ENCODE measurements around the gene CSAG1.
"Not testable (repeated sequence)": the region's sequence is repeated elsewhere in the genome, so short reads cannot be mapped to it uniquely, and the experiment has no call there.

Gene CSAG1

DNA sequence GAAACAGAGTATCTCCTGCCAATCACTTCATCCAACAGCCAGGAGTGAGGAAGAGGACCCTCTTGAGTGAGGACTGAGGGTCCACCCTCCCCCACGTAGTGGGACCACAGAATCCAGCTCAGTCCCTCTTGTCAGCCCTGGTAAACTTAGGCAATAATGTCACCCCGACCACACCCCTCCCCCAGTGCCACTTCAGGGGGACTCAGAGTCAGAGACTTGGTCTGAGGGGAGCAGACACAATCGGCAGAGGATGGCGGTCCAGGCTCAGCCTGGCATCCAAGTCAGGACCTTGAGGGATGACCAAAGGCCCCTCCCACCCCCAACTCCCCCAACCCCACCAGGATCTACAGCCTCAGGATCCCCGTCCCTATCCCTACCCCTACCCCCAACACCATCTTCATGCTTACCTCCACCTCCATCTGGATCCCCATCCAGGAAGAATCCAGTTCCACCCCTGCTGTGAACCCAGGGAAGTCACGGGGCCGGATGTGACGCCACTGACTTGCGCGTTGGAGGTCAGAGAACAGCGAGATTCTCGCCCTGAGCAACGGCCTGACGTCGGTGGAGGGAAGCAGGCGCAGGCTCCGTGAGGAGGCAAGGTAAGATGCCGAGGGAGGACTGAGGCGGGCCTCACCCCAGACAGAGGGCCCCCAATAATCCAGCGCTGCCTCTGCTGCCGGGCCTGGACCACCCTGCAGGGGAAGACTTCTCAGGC is at the start of gene CSAG1, which contains the start of gene MAGEA12:
CSAG1 (minus strand) TSS at position 461 of the 715 bp plus-strand sequence. CDS start 1,261 bp downstream, outside the sequence.
MAGEA12 (plus strand) TSS at position 497 of the 715 bp plus-strand sequence. CDS start 2,405 bp downstream, outside the sequence.
- no peak for DNase-seq

DNA sequence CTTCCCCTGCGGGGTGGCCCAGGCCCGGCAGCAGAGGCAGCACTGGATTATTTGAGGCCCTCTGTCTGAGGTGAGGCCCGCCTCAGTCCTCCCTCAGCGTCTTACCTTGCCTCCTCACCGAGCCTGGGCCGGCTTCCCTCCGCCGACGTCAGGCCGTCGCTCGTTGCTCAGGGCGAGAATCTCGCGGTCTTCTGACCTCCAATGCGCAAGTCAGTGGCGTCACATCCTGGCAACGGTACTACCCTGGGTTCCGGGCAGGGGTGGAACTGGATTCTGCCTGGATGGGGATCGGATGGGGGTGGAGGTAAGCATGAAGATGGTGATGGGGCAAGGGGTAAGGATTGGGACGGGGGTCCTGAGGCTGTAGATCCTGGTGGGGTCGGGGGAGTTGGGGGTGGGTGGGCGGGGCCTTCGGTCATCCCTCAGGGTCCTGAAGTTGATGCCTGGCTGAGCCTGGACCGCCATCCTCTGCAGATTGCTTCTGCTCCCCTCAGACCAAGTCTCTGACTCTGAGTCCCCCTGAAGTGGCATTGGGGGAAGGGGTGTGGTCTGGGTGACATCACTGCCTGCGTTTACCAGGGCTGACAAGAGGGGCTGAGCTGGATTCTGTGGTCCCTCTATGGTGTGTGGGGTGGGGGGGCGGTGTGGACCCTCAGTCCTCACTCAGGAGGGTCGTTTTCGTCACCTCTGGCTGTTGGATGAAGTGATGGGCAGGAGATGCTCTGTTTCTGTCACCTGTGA is 36.2 kb upstream of the CSAG1 start, which contains the start of gene MAGEA6:
MAGEA6 (minus strand) TSS at position 141 of the 741 bp plus-strand sequence. CDS start 2,039 bp downstream, outside the sequence.
- DNase-seq: not testable (repeated sequence)

DNA sequence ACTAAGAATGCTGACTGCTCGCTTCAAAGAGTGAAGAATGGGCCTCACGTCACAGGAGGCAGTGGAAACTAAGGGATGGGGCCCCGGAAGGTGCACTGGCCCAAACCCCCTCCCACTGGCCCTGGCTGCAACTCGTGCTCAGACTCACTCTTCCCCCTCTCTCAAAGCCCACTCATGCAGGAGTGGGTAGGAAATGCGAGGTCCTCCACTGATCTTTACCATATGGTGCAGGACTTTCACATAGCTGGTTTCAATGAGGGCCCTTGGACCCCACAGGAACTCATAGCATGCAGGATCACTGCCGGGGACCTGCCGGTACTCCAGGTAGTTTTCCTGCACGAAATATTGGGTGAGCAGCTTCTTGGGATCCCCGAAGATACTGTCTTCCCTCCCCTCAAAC is 33.0 kb upstream of the CSAG1 start:
- not testable (repeated sequence) for DNase-seq

DNA sequence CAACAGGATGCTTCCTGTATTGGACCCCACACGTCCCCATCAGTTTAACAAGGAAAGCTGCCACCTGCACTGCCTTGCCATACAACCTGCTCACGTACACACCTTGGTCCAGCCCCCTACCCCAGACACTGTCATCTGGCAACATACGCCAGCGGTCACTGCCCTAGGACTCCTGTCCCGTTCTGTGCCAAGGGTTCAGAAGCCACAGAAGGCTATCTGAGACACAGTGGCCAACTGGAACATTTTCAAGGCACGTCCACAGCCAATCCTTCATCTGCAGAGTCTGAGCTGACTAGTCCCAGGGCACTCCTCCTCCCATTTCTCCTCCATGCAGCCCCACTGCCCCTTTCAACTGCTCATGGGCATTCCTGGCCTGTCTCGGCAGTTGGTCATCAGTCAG is 28.1 kb upstream of the CSAG1 start:
- not testable (repeated sequence) for DNase-seq

DNA sequence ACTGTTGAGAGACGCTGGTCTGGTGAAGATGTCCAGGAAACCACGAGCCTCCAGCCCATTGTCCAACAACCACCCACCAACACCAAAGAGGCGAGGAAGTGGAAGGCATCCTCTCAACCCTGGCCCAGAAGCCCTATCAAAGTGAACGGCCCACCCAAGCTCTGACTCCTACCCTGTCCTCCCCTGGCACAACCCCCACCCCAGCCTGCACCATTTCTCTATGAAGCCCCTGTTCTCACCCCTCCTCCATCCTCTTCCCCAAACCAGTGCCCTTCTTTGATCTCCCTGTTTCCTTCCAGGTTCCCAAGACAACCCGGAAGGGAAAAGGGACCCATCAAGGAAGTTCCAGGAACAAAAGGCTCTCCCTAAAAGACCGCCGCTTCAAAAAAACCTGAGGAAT is 26.0 kb upstream of the CSAG1 start:
- DNase-seq: not testable (repeated sequence)

GRCh38 chrX:152758918-152759317 is 25.4 kb upstream of the CSAG1 start, which contains the start of gene CSAG3:
CSAG3 (plus strand) TSS chrX:152759218.
- DNase-seq: not testable (repeated sequence)

- DNase-seq: not testable (repeated sequence)
These were observed 21.4 kb upstream of the CSAG1 start for GRCh38 chrX:152754871-152755270.

DNA sequence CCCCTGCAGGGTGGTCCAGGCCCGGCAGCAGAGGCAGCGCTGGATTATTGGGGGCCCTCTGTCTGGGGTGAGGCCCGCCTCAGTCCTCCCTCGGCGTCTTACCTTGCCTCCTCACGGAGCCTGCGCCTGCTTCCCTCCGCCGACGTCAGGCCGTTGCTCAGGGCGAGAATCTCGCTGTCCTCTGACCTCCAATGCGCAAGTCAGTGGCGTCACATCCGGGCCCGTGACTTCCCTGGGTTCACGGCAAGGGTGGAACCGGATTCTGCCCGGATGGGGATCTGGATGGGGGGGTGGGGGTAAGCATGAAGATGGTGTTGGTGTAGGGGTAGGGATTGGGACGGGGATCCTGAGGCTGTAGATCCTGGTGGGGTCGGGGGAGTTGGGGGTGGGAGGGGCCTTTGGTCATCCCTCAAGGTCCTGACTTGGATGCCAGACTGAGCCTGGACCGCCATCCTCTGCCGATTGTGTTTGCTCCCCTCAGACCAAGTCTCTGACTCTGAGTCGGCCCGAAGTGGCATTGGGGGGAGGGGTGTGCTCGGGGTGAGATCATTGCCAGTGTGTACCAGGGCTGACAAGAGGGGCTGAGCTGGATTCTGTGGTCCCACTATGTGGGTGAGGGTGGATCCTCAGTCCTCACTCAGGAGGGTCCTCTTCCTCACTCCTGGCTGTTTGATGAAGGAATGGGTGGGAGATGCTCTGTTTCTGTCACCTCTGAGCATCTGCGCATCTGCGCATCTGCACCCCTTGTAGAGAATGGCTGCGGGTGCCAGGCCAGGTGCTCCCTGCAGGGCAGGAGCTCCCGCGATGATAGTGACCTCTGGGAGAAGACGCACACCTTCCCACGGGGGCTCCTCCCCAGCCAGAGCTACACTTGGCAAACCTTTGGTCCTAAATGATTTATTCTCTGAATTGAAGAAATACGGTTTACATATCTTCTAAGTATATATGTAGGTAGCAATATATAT is 20.4 kb upstream of the CSAG1 start, which contains the start of gene MAGEA2:
MAGEA2 (minus strand) TSS at position 157 of the 965 bp plus-strand sequence. CDS start 2,479 bp downstream, outside the sequence.
- DNase-seq: not testable (repeated sequence)

DNA sequence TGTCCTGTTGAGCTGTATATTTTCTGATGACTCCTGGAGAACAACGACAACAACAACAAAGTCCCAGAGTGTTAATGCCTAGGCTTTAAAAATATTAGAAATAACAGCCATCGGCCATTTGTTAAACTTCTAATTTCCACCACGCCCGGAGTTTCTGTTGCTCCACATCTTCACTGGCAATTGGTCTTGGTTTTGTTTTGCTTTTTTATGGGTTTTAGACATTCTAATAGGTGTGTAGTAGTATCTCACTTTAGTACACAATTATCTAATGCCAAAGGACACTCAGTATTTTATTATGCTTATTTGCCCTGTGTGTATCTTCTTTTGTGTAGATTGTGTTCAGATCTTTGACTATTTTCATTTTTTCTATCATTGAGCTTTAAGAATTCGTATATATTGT is 5.0 kb upstream of the CSAG1 start:
- no peak for DNase-seq

DNA sequence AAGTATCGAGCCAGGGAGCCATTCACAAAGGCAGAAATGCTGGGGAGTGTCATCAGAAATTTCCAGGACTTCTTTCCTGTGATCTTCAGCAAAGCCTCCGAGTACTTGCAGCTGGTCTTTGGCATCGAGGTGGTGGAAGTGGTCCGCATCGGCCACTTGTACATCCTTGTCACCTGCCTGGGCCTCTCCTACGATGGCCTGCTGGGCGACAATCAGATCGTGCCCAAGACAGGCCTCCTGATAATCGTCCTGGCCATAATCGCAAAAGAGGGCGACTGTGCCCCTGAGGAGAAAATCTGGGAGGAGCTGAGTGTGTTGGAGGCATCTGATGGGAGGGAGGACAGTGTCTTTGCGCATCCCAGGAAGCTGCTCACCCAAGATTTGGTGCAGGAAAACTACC is 3.0 kb upstream of the CSAG1 start:
- not testable (repeated sequence) for DNase-seq

DNA sequence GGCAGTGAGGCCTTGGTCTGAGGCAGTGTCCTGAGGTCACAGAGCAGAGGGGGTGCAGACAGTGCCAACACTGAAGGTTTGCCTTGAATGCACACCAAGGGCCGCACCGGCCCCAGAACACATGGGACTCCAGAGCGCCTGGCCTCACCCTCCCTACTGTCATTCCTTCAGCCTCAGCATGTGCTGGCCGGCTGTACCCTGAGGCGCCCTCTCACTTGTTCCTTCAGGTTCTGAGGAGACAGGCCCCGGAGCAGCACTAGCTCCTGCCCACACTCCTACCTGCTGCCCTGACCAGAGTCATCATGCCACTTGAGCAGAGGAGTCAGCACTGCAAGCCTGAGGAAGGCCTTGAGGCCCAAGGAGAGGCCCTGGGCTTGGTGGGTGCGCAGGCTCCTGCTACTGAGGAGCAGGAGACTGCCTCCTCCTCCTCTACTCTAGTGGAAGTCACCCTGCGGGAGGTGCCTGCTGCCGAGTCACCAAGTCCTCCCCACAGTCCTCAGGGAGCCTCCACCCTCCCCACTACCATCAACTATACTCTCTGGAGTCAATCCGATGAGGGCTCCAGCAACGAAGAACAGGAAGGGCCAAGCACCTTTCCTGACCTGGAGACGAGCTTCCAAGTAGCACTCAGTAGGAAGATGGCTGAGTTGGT is 2.5 kb upstream of the CSAG1 start:
- DNase-seq: no peak

- no peak for DNase-seq
These were observed 1.6 kb upstream of the CSAG1 start for GRCh38 chrX:152735101-152735500.

GRCh38 chrX:152734143-152734858 is 780 bp upstream of the CSAG1 start:
- DNase-seq: not testable (repeated sequence)

DNA sequence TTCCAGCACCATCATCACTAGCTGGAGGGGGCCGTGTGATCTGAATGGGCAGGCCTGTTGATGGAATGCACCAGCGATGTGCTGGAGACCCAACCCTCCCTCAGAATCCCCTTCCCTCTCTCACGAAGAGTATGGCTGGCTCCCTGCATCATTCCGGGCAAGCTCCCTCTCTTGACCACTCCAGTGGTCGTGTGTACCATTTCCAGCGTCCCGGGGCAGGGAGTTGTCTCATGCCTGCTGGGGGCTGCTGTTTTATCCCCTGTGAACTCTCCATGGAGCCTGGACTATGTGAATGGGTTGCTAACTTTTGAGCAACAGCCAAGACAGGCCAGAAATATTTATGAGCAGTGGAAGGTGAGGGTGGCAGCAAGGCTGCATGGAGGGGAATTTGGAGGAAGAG is 8.1 kb downstream of the CSAG1 start:
- DNase-seq: no peak

DNA sequence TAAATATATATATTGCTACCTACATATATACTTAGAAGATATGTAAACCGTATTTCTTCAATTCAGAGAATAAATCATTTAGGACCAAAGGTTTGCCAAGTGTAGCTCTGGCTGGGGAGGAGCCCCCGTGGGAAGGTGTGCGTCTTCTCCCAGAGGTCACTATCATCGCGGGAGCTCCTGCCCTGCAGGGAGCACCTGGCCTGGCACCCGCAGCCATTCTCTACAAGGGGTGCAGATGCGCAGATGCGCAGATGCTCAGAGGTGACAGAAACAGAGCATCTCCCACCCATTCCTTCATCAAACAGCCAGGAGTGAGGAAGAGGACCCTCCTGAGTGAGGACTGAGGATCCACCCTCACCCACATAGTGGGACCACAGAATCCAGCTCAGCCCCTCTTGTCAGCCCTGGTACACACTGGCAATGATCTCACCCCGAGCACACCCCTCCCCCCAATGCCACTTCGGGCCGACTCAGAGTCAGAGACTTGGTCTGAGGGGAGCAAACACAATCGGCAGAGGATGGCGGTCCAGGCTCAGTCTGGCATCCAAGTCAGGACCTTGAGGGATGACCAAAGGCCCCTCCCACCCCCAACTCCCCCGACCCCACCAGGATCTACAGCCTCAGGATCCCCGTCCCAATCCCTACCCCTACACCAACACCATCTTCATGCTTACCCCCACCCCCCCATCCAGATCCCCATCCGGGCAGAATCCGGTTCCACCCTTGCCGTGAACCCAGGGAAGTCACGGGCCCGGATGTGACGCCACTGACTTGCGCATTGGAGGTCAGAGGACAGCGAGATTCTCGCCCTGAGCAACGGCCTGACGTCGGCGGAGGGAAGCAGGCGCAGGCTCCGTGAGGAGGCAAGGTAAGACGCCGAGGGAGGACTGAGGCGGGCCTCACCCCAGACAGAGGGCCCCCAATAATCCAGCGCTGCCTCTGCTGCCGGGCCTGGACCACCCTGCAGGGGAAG is 19.4 kb downstream of the CSAG1 start, which contains the start of gene MAGEA2B:
MAGEA2B (plus strand) TSS at position 814 of the 973 bp plus-strand sequence. CDS start 2,479 bp downstream, outside the sequence.
- DNase-seq: not testable (repeated sequence)

DNA sequence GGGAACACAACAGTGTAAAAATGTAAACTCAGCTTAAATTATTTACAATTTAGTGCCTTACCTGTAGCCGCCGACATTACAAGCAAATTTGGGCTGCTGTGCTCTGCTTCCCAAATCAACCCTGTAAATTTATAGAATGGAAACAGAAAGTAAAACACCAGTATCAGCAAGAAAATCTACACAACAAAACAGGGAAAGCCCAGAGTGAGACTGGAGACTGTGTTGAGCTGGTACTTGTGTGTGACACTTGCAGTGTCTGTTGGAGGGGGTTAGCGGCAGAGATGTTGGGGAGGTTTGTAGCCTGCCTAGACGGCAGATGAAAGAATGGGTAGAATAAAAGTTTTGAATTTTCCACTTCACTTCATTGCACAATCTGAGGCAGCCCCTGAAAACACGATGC is 20.3 kb downstream of the CSAG1 start:
- not testable (repeated sequence) for DNase-seq

DNA sequence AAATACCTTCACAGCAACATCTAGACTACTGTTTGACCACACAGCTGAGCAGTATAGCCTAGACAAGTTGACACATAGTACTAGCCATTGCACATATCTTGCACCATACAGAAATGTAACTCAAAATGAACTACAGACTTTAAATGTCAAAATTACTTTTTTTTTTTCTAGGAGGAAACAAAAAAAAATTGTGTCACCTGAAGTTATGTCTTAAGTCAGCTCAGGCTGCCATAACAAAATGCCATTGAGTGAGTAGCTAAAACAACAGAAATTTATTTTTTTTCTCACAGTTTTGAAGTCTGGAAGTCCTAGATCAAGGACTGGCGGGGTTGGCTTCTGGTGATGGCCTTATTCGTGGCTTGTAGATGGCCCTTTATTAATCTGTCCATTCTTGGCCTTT is 24.3 kb downstream of the CSAG1 start, which contains the start of gene CSAG2:
CSAG2 (minus strand) TSS at position 101 of the 400 bp plus-strand sequence. CDS start 161 bp downstream, outside the sequence.
- not testable (repeated sequence) for DNase-seq

DNA sequence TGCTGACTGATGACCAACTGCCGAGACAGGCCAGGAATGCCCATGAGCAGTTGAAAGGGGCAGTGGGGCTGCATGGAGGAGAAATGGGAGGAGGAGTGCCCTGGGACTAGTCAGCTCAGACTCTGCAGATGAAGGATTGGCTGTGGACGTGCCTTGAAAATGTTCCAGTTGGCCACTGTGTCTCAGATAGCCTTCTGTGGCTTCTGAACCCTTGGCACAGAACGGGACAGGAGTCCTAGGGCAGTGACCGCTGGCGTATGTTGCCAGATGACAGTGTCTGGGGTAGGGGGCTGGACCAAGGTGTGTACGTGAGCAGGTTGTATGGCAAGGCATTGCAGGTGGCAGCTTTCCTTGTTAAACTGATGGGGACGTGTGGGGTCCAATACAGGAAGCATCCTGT is 27.0 kb downstream of the CSAG1 start:
- DNase-seq: not testable (repeated sequence)

DNA sequence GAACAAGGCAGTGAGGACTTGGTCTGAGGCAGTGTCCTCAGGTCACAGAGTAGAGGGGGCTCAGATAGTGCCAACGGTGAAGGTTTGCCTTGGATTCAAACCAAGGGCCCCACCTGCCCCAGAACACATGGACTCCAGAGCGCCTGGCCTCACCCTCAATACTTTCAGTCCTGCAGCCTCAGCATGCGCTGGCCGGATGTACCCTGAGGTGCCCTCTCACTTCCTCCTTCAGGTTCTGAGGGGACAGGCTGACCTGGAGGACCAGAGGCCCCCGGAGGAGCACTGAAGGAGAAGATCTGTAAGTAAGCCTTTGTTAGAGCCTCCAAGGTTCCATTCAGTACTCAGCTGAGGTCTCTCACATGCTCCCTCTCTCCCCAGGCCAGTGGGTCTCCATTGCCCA is 33.1 kb downstream of the CSAG1 start:
- DNase-seq: not testable (repeated sequence)
